ENCODE data around the gene ENOX2.
"Not testable (repeated sequence)": the region's sequence is repeated elsewhere in the genome, so short reads cannot be mapped to it uniquely, and the experiment has no call there.

ENOX2 gene

GRCh38 chrX:130719413-130719812 lies 183.6 kb downstream of the ENOX2 start:
- no peak for DNase-seq (ENCODE audit: low read depth)
- TF ChIP-seq CTCF (IDR thresholded peaks at IDR 0.05; ENCODE audit: insufficient read depth, low read depth, low read length, missing control alignments): no peak
- H3K4me3 ChIP-seq (ENCODE audit: low read length): no peak overlapping the region

- H3K4me3 ChIP-seq (ENCODE audit: low read length): no peak overlapping the region
- TF ChIP-seq CTCF (IDR thresholded peaks at IDR 0.05; ENCODE audit: insufficient read depth, low read depth, low read length, missing control alignments): no peak
- no peak for DNase-seq (ENCODE audit: low read depth)
These were observed 184.9 kb downstream of the ENOX2 start for GRCh38 chrX:130718137-130718536.

- no peak for DNase-seq (ENCODE audit: low read depth)
- H3K4me3 ChIP-seq (ENCODE audit: low read length): no peak overlapping the region
- TF ChIP-seq CTCF (IDR thresholded peaks at IDR 0.05; ENCODE audit: insufficient read depth, low read depth, low read length, missing control alignments): no peak
These were observed 186.1 kb downstream of the ENOX2 start for GRCh38 chrX:130716781-130717413.

- H3K4me3 ChIP-seq (ENCODE audit: low read length): no peak overlapping the region
- no peak for TF ChIP-seq CTCF (IDR thresholded peaks at IDR 0.05; ENCODE audit: insufficient read depth, low read depth, low read length, missing control alignments)
- DNase-seq (ENCODE audit: low read depth): no peak
These were observed 186.7 kb downstream of the ENOX2 start for GRCh38 chrX:130716346-130716745.

GRCh38 chrX:130715299-130715698 lies 187.7 kb downstream of the ENOX2 start:
- no peak overlapping the region for H3K4me3 ChIP-seq (ENCODE audit: low read length)
- DNase-seq (ENCODE audit: low read depth): no peak

GRCh38 chrX:130714665-130715064 lies 188.3 kb downstream of the ENOX2 start:
- TF ChIP-seq CTCF (IDR thresholded peaks at IDR 0.05; ENCODE audit: insufficient read depth, low read depth, low read length, missing control alignments): no peak
- no peak overlapping the region for H3K4me3 ChIP-seq (ENCODE audit: low read length)
- no peak for DNase-seq (ENCODE audit: low read depth)

More at GRCh38 chrX:130715299-130715698, 187.7 kb downstream of the ENOX2 start:
- no peak for TF ChIP-seq CTCF (IDR thresholded peaks at IDR 0.05; ENCODE audit: insufficient read depth, low read depth, low read length, missing control alignments)

GRCh38 chrX:130714135-130714534 lies 188.9 kb downstream of the ENOX2 start:
- H3K4me3 ChIP-seq (ENCODE audit: low read length): no peak overlapping the region
- no peak for DNase-seq (ENCODE audit: low read depth)
- no peak for TF ChIP-seq CTCF (IDR thresholded peaks at IDR 0.05; ENCODE audit: insufficient read depth, low read depth, low read length, missing control alignments)

GRCh38 chrX:130709178-130709577 lies 193.8 kb downstream of the ENOX2 start:
- not testable (repeated sequence) for DNase-seq (ENCODE audit: low read depth); H3K4me3 ChIP-seq (ENCODE audit: low read length)
